OCI-LY3 (cell line): ENCODE results near the gene TRIO.

Experiments
- EZH2phosphoT487 ChIP-seq: fragments of 200-600 bp; shearing (Covaris generic); IDR thresholded peaks from 2 replicates; pipeline ENCODE4 v1.6.1; 2018; ENCODE audit warnings: antibody characterized with exemption, mixed run types, low read depth
- TF ChIP-seq, protein P1 (sequence below): fragments of 200-600, 300-600 bp; sonication (generic); IDR thresholded peaks from 2 replicates; pipeline ENCODE4 v1.5.1; 2014; ENCODE audit warnings: antibody characterized with exemption, low read length, low read depth

DNA sequence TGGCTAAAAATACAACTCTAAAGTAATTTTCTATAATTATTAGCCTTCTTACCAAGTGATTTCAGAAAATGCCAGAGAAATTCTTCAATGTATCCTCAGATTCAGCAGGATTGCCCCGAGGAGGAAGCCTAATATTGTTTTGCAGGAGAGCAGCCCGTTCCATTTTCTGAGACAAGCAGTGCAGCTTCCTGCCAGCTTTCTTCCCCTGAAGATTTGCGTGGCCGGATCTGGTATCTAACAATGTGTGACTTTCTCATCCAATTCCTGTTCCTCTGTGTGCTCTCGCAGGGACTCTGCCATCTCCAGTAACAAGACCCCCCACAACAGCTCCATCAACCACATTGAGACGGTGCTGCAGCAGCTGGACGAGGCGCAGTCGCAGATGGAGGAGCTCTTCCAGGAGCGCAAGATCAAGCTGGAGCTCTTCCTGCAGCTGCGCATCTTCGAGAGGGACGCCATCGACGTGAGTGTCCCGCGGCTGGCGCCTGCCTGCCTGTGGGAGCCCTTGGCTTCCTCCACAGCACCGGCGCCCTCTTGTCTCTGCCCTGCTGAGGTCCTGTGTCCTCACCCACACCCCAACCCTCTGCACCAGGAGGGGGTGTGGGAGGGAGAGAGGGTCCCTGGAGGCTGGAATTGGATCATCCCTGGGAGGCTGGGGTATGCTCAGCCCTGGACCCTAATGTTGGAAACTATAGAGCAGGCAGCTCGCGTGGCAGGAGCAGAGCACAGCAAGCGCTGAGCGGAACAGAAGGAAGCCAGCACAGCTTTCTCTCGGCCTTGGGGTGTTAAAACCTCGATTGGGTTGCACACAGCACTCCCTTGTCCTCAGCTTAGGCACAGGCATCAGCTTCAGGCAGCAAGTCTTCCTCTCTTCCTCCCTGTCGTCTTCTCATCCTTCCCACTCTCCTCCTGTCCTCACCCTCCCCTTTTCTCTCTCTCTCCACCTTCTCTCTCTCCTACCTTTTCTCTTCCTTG is 216.2 kb downstream of the TRIO start:
- TF ChIP-seq, protein P1, sequence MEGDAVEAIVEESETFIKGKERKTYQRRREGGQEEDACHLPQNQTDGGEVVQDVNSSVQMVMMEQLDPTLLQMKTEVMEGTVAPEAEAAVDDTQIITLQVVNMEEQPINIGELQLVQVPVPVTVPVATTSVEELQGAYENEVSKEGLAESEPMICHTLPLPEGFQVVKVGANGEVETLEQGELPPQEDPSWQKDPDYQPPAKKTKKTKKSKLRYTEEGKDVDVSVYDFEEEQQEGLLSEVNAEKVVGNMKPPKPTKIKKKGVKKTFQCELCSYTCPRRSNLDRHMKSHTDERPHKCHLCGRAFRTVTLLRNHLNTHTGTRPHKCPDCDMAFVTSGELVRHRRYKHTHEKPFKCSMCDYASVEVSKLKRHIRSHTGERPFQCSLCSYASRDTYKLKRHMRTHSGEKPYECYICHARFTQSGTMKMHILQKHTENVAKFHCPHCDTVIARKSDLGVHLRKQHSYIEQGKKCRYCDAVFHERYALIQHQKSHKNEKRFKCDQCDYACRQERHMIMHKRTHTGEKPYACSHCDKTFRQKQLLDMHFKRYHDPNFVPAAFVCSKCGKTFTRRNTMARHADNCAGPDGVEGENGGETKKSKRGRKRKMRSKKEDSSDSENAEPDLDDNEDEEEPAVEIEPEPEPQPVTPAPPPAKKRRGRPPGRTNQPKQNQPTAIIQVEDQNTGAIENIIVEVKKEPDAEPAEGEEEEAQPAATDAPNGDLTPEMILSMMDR = no peak
- no peak for TF ChIP-seq EZH2phosphoT487
